GM12892 (cell line): ENCODE data around the gene TNFRSF1B.

Experiments
- POLR2A ChIP-seq: IDR thresholded peaks from 2 replicates; pipeline ENCODE4 v1.6.1; 2011; ENCODE audit warnings: low read depth, low read length, control low read depth
- POLR2AphosphoS5 ChIP-seq: IDR thresholded peaks from 2 replicates; pipeline ENCODE4 v1.6.1; 2011; ENCODE audit warnings: low read depth, low read length, control low read depth

DNA sequence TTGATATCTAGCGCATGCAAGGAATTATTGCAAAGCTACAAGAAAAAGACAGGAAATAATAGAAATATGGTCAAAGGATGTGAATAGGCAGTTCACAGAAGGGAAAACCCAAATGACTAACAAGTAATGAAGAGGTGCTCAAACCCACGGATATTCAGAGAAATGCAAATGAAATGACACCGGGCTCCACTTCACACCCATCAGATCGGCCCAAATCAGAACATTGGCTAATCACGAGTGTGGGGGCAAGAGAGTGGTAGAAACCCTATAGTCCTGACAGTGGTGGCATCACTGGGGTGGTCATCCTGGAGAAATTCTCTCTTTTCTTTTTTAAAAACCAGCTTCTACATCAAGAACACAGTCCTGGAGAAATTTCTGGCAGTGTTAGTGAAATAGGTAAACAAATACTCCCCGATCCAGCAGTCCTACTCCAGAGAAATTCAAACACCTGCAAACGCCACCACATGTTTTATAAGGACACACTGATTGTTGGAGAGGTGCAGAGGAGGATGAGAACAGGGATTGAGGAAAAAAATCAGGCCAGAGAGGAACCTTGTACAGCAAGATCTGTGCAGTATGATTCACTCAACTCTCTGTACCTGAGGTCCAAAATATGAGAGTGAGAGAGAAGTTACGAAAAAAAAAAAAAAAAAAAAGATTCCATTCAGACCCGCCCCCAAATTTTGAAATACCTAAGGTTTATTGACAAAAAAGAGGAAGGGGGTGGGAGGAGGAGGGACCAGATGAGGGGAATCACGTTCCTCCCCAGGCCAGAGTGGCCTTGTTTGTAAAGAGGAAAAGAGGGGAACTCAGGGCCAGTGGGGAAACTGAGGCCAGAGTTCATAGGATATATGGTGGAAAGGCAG is 9.2 kb upstream of the TNFRSF1B start:
- TF ChIP-seq POLR2AphosphoS5: no peak
- no peak for TF ChIP-seq POLR2A
